ENCODE data around the gene CDKL1.

- no peak for TF ChIP-seq CTCF (IDR thresholded peaks at IDR 0.05)
- TF ChIP-seq POLR2A (IDR thresholded peaks at IDR 0.05), result no peak
These were observed 908 bp upstream of the CDKL1 start for GRCh38 chr14:50397390-50398188.

Measured in testis (tissue), 2 donors.